Measurements from ENCODE around the gene CLPTM1L.

CLPTM1L gene

DNA sequence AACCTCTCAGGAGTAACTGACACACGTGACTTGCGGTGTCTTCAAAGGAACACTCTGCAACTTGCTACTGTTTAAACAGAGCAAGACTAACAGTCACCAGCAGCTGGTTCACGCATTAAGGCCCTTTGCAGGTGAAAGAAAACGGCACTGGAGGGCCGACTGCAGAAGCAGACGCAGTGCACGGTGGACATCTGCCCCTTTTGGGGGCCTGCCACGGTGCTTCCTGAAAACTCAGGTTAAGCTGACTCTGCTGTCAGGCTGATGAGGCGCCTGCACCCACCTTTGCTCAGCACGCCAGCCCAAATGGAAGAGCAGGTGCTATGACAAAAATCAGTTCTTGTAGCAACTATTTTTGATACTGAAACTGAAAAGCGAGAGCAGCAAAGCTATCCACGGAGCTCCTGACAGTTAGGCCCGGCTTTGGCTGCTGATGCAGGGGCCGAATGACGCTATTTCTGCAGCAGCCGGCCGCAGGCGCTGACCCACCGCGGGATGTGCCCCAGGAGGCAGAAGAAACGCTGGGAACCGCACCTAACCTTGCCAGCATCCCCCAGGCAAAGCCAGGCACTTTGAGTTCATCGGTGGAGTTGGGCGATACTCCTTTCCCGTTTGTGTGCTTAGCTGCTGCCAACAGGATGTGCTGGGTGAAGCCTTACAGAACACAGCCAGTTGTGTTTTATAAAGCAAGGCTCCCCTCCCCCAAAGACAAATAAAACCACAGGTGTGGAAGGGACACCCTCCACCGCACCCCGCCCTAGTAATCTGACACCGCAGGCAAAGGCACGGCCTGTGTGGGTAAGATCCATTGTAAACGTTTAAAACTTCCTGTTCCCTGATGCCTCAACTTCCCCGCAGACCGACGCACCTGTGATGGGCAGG, 29.0 kb downstream of the CLPTM1L start:
- DNase-seq, result no peak

- DNase-seq, result no peak
These were observed 29.7 kb downstream of the CLPTM1L start for GRCh38 chr5:1315018-1315708.

GRCh38 chr5:1314564-1314982, 30.3 kb downstream of the CLPTM1L start:
- DNase-seq, result no peak

- no peak for DNase-seq
These were observed 31.7 kb downstream of the CLPTM1L start for GRCh38 chr5:1312993-1313833.

- DNase-seq, result no peak
These were observed 32.7 kb downstream of the CLPTM1L start for GRCh38 chr5:1312206-1312605.

DNA sequence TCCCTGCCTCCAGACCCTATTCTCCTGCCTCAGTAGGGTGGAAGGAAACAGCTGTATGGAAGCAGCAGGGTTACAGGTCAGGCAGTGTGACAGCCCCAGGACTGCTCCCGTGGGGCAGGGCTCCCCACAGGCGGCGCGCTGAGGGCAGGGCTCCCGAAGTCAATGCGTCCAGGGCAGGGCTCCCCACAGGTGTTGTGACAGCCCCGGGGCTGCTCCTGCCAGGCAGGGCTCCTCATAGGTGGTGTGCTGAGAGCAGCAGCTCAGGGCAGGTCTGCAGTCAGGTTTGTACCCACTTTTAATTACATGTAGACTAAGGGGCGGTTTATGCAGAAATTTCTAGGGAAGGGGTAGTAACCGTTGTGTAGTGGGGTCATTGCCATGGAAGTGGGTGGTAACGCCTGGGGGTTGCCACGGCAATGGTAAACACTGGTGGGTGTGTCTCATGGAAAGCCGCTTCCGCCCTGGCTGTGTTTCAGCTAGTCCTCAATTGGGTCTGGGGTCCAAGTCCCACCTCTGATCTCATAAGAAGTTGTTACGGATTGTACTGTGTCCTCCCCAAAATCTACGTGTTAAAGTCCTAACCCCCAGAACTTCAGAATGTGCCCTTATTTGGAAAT, 33.4 kb downstream of the CLPTM1L start:
- DNase-seq, result no peak

DNA sequence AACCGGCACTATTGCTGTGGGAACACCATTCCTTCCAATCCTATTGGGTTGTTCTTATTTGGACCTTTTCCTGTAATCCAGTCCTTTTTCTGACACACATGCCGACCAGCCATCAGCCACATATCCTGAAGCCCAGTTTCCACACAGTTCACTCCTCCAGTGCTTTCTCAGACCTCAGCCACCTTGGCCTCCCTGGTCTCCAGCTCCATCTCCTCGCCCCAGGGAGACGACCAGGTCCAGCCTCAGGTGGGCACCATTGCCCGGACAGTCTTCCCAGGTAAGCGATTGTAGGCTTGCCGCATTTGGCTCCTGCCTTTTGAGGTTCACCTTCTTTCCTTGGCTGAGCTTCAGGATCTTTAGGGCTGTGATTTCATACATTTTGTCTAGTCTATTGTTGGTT, 34.8 kb downstream of the CLPTM1L start:
- no peak for DNase-seq

DNA sequence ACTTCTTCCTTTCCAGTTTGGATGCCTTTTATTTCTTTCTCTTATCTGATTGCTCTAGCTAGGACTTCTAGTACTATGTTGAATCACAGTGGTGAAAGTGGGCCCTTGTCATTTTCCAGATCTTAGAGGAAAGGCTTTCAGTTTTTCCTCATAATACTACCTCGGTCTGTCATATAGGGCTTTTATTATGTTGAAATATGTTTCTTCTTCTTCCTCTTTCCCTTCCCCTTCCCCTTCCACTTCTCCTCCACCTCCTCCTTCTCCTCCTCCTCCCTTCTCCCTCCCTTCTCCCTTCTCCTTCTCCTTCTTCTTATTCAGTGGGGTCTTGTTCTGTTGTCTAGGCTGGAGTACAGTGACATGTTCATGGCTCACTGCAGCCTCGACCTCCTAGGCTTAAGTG, 40.9 kb downstream of the CLPTM1L start:
- DNase-seq, result no peak

DNA sequence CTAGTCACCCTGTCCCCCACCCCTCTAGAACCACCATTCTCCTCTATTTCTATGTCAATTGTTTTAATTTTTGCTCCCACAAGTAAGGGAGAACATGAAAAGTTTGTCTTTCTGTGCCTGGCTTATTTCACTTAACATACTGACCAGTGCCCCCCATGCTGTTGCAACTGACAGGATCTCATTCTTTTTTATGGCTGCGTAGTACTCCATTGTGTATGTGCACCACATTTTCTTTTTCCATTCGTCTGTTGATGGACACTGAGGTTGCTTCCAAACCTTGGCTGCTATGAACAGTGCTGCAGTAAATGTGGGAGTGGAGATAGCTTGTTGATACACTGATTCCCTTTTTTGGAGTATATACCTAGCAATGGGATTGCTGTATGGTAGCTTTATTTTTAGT, 42.6 kb downstream of the CLPTM1L start:
- DNase-seq, result no peak

DNA sequence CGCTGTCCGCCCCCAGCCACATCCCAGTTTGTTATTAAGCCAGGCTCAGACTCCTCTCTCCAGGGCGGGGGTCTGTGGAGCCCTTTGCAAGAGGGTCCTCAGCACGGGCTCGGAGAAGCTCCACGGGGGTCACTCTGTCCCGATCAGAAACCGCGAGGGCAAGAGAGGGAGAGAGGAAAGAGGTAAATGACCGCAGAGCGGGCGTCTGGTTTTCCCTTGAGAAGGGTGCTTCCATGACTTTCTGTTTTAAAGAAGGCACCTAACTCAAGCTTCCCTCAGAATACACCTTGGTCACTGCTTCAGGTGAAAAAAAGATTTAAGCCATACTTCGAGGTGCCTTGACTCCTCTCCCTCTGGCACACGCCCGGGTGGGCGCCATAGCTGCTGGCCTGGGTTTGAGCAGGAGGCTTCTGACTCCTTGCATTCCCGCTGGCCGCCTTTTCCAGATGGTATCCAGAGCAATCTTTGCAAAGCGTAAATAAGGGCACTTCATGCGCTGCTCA, 44.3 kb downstream of the CLPTM1L start:
- no peak for DNase-seq

DNA sequence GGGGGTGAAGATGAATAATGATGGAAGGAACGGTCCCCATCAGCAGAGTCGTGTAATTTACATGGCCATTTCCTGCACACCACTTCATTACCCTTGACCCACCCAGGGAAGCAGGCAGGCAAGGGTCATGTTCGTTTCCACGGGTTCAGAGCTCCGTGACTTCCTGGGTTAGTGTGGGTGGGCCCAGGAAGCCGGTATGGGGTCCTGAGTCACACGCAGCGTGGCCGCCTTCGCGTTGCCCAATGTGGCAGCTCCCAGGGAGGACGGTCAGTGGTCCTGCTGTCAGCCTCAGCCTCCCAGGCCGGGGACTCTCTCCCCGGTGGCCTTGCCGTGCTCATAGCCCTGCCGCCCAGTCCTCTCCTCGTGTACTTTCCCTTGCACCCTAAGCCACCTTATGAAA, 44.9 kb downstream of the CLPTM1L start:
- no peak for DNase-seq

DNA sequence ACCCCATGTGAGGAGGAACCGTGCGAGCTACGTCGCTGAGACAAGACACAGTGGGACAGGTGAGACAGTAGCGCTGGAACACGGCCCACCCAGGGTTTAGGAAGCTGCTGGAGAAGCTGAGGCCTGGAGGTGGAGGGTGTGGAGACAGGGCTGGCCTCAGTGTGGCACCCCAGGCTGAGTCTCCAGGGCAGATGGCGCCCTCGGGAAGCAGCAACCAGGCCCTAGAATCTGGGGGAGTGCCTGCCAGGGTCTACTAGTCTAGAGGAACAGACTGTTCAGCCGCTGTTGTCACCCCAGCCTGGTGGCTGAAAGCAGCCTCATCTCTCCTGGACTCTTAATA, 45.4 kb downstream of the CLPTM1L start:
- DNase-seq, result no peak

- no peak for DNase-seq
These were observed 46.0 kb downstream of the CLPTM1L start for GRCh38 chr5:1298723-1299510.

GRCh38 chr5:1298067-1298551, 46.8 kb downstream of the CLPTM1L start:
- no peak for DNase-seq

GRCh38 chr5:1297243-1297642, 47.7 kb downstream of the CLPTM1L start:
- no peak for DNase-seq

- DNase-seq, result no peak
These were observed 49.3 kb downstream of the CLPTM1L start for GRCh38 chr5:1295650-1296037.

DNA sequence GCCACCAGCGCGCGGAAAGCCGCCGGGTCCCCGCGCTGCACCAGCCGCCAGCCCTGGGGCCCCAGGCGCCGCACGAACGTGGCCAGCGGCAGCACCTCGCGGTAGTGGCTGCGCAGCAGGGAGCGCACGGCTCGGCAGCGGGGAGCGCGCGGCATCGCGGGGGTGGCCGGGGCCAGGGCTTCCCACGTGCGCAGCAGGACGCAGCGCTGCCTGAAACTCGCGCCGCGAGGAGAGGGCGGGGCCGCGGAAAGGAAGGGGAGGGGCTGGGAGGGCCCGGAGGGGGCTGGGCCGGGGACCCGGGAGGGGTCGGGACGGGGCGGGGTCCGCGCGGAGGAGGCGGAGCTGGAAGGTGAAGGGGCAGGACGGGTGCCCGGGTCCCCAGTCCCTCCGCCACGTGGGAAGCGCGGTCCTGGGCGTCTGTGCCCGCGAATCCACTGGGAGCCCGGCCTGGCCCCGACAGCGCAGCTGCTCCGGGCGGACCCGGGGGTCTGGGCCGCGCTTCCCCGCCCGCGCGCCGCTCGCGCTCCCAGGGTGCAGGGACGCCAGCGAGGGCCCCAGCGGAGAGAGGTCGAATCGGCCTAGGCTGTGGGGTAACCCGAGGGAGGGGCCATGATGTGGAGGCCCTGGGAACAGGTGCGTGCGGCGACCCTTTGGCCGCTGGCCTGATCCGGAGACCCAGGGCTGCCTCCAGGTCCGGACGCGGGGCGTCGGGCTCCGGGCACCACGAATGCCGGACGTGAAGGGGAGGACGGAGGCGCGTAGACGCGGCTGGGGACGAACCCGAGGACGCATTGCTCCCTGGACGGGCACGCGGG, 49.9 kb downstream of the CLPTM1L start, which contains the start of gene TERT:
Gene TERT, minus strand, starts transcription at position 234 of the 815 bp plus-strand sequence. Its CDS starts 79 bp downstream, at position 155.
- DNase-seq, result no peak

DNA sequence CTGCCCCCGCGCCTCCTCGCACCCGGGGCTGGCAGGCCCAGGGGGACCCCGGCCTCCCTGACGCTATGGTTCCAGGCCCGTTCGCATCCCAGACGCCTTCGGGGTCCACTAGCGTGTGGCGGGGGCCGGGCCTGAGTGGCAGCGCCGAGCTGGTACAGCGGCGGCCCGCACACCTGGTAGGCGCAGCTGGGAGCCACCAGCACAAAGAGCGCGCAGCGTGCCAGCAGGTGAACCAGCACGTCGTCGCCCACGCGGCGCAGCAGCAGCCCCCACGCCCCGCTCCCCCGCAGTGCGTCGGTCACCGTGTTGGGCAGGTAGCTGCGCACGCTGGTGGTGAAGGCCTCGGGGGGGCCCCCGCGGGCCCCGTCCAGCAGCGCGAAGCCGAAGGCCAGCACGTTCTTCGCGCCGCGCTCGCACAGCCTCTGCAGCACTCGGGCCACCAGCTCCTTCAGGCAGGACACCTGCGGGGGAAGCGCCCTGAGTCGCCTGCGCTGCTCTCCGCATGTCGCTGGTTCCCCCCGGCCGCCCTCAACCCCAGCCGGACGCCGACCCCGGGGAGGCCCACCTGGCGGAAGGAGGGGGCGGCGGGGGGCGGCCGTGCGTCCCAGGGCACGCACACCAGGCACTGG, 50.6 kb downstream of the CLPTM1L start:
- DNase-seq, result no peak
